ENCODE measurements around the gene SULT1C2. TPM values are rescaled to one million over a fixed set of nuclear protein-coding genes. Genes with fewer than 3 reads are reported as not detected.
A peak's percentile ranks its signal among the peaks of the same experiment; 100 is the strongest.

Gene SULT1C2
- total and polyA plus RNA-seq, 2 of the 13 experiments (the other 11 are each of a cell fraction or from before 2014, with no cell fraction given): 4.0 to 6.2 TPM

GRCh38 chr2:108271691-108272253 lies 16.9 kb upstream of the SULT1C2 start (continued):
- TF ChIP-seq MTF2 (CRISPR knock-in tag; IDR thresholded peaks at IDR 0.05; ENCODE audit: borderline replicate concordance): no peak
- no peak for TF ChIP-seq TMF1 (CRISPR knock-in tag; IDR thresholded peaks at IDR 0.05; ENCODE audit: low read depth)
- TF ChIP-seq ZNF460 (CRISPR knock-in tag; IDR thresholded peaks at IDR 0.05; ENCODE audit: borderline replicate concordance): no peak
- TF ChIP-seq RERE (CRISPR knock-in tag; IDR thresholded peaks at IDR 0.05; ENCODE audit: low read depth): no peak
- 0 out of 2 replicates have a peak, but pooled peaks have one; percentile 4 for TF ChIP-seq DZIP1 (CRISPR knock-in tag; IDR thresholded peaks at IDR 0.05)
- TF ChIP-seq ZNF432 (CRISPR knock-in tag; IDR thresholded peaks at IDR 0.05; ENCODE audit: borderline replicate concordance): no peak
- no peak for TF ChIP-seq ZNF251 (CRISPR knock-in tag; IDR thresholded peaks at IDR 0.05)
- TF ChIP-seq ATF7 (IDR thresholded peaks at IDR 0.05): no peak
- TF ChIP-seq ATF7 (CRISPR knock-in tag; IDR thresholded peaks at IDR 0.05): no peak
- TF ChIP-seq POLR2G (IDR thresholded peaks at IDR 0.05; ENCODE audit: low read depth, low read length): no peak
- no peak for TF ChIP-seq ZFP1 (CRISPR knock-in tag; IDR thresholded peaks at IDR 0.05)
- TF ChIP-seq THAP9 (CRISPR knock-in tag; IDR thresholded peaks at IDR 0.05; ENCODE audit: borderline replicate concordance): no peak
- TF ChIP-seq HNRNPL (IDR thresholded peaks at IDR 0.05; ENCODE audit: low read depth, low read length): no peak
- 0 out of 2 replicates have a peak, but pooled peaks have one; percentile 7 for TF ChIP-seq TARDBP (CRISPR knock-in tag; IDR thresholded peaks at IDR 0.05)
- TF ChIP-seq, protein P1, sequence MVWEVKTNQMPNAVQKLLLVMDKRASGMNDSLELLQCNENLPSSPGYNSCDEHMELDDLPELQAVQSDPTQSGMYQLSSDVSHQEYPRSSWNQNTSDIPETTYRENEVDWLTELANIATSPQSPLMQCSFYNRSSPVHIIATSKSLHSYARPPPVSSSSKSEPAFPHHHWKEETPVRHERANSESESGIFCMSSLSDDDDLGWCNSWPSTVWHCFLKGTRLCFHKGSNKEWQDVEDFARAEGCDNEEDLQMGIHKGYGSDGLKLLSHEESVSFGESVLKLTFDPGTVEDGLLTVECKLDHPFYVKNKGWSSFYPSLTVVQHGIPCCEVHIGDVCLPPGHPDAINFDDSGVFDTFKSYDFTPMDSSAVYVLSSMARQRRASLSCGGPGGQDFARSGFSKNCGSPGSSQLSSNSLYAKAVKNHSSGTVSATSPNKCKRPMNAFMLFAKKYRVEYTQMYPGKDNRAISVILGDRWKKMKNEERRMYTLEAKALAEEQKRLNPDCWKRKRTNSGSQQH (CRISPR knock-in tag; IDR thresholded peaks at IDR 0.05; ENCODE audit: low read depth): no peak
- TF ChIP-seq MAZ (IDR thresholded peaks at IDR 0.05; ENCODE audit: borderline replicate concordance, low read depth, low read length): no peak
- no peak for TF ChIP-seq MAZ (CRISPR knock-in tag; IDR thresholded peaks at IDR 0.05; ENCODE audit: low read depth)
- no peak for TF ChIP-seq ZNF3 (CRISPR knock-in tag; IDR thresholded peaks at IDR 0.05)
- no peak for TF ChIP-seq RFX1 (IDR thresholded peaks at IDR 0.05)
